ENCODE results near the gene SIPA1. TPM values are rescaled to one million over a fixed set of nuclear protein-coding genes. Genes with fewer than 3 reads are reported as not detected.

SIPA1 gene
- total RNA-seq, 2 experiments from 2014 or later = 146 to 150 TPM

DNA sequence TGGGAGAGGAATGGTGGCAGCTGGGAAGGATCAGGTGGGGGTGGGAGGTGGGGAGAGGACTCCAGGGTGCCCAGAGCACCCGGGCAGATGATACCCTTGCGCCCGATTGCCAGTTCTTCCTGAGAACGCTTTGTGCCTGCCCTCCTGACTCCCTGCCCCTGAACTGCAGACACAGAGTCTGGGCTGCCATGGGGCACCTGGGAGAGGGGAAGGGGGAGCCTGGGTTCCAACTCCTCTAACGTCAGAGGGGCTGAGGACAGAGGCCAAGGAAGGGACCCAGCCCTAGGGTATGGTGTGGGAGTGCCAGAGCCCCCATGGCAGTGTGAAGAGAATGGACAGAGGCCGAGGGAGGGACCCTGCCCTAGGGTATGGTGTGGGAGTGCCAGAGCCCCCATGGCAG is 41.4 kb upstream of the SIPA1 start:
- peaks cover 10% of the 10 kb centered on the region for H3K4me1 Mint-ChIP-seq (ENCODE audit: low read depth)
- H3K27ac Mint-ChIP-seq = no peak overlapping the region
- intact Hi-C loops (cut with micrococcal nuclease) = no loop called here

DNA sequence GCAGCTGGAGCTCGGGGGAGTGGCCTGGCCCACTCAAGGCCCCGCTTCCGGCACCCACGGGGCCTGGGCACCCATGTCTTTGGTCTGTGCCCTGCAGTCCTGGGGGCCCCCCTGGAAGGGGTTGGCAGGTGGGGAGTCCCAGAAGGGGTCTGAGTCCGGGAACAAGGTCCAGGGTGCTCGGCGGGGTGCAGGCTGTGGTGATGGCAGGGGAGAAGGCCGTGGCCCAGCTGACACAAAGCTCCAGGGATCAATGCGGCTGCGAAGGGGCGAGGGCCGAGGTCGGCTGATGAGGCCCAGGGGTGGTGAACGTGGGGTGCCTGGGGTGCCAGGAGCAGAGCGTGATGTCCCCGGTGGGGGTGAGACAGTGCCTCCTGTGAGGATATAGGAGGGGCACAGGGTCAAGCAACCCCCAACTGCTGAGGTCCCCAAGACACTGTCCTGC is 39.6 kb upstream of the SIPA1 start:
- DNase-seq = no peak
- intact Hi-C loops (cut with micrococcal nuclease) = no loop called here
- no peak overlapping the region for H3K27ac Mint-ChIP-seq
- H3K36me3 Mint-ChIP-seq (ENCODE audit: low read depth) = peaks cover 2% of the 10 kb centered on the region
- H3K27me3 Mint-ChIP-seq (ENCODE audit: low read depth) = no peaks in the 10 kb centered on the region
- peaks cover 10% of the 10 kb centered on the region for H3K4me1 Mint-ChIP-seq (ENCODE audit: low read depth)
- H3K9me3 Mint-ChIP-seq = no peaks in the 10 kb centered on the region
- CTCF ChIA-PET = interaction anchor here (0.8 to 1.5 kb wide), 2 partner anchors 9 to 57 kb away, joined by 3 read pairs; no protein-coding TSS in a partner anchor
- H3K4me3 Mint-ChIP-seq = no peak overlapping the region

More for the DNA sequence above, 41.4 kb upstream of the SIPA1 start:
- H3K4me3 Mint-ChIP-seq = no peak overlapping the region
- H3K36me3 Mint-ChIP-seq (ENCODE audit: low read depth) = peaks cover 2% of the 10 kb centered on the region
- DNase-seq = no peak
- CTCF ChIA-PET = interaction anchor here (1.3 kb wide), 1 partner anchor 56 kb away, joined by 8 read pairs; no protein-coding TSS in a partner anchor
- no peaks in the 10 kb centered on the region for H3K9me3 Mint-ChIP-seq
- H3K27me3 Mint-ChIP-seq (ENCODE audit: low read depth) = no peaks in the 10 kb centered on the region

DNA sequence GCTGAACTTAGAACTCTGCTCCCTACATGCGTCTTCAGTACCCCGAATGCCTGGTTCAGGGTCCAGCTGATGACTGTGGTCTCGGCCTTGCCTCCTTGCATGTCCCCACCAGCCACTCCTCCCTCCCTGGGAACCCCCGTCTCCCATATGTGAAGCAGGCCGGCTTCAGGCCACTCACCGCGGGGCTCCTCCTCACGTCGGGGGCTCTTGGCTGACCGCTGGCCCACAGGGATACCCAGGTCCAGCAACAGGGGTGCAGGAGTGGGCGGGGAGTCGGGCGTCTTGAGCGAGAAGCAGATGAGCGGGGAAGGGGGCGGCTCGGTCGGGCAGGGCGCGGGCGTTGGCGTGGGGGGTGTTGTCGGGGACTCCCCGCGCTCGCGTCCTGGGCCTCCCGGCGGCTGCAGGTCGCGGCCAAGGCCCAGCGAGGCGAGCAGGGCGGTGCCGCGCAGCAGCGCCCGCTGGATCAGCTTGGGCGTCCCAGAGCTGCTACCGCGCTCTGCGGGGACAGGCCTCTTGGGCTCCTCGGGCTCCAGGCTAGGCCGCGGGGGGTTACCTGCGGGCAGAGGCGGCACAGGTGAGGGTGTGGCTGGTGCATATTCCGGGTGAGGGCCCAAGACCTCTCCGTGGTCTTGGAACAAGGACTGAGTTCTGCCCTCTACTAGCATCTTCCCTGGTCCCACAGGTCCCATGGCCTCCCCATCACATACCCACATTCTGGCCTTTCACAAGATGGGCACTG is 38.5 kb upstream of the SIPA1 start:
- H3K27ac Mint-ChIP-seq = no peak overlapping the region
- no peak for DNase-seq
- intact Hi-C loops (cut with micrococcal nuclease) = no loop called here
- no peaks in the 10 kb centered on the region for H3K9me3 Mint-ChIP-seq
- no peaks in the 10 kb centered on the region for H3K27me3 Mint-ChIP-seq (ENCODE audit: low read depth)
- CTCF ChIA-PET = no interaction called here
- H3K36me3 Mint-ChIP-seq (ENCODE audit: low read depth) = peaks cover 2% of the 10 kb centered on the region
- no peak overlapping the region for H3K4me3 Mint-ChIP-seq
- H3K4me1 Mint-ChIP-seq (ENCODE audit: low read depth) = peaks cover 10% of the 10 kb centered on the region

DNA sequence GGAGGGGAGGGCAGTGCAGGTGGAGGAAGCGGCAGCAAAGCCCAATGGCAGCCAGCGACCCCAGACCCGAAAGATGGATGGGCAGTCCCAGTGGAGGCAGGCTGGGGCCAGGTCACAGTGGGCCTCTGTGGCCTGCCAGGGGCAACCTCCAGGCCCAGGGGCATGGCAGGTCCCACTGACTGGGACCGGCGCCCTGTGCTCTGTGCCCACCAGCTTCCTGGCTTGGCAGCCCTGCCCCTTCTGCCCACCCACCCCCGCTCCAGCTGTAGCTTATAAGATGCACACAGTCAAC is 38.0 kb upstream of the SIPA1 start:
- DNase-seq = no peak
- CTCF ChIA-PET = no interaction called here
- Mint-ChIP-seq H3K4me3 (no peak overlapping the region), H3K36me3 (ENCODE audit: low read depth) (peaks cover 2% of the 10 kb centered on the region), H3K9me3 (no peaks in the 10 kb centered on the region), H3K4me1 (ENCODE audit: low read depth) (peaks cover 9% of the 10 kb centered on the region), H3K27me3 (ENCODE audit: low read depth) (no peaks in the 10 kb centered on the region), H3K27ac (no peak overlapping the region)
- intact Hi-C loops (cut with micrococcal nuclease) = no loop called here

DNA sequence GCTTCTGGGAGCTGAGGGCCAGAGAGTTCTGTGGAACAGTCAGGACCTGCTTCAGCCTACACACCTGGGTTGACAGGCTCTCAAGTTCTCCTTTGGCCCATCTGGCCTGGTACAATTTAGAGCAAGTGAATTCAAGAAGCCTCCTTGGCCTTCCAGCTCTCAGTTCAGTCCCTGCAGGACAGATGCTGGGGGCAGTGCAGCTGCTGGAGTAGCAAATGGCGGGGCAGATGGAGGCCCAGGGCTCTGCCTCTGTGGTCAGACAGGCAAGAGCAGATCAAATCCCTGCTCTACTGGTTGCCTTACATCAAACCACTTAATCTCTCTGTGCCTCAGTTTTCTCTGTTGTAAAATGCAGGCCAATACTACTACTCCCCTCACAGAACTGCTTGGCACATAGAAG is 33.6 kb upstream of the SIPA1 start:
- H3K36me3 Mint-ChIP-seq (ENCODE audit: low read depth) = peaks cover 5% of the 10 kb centered on the region

DNA sequence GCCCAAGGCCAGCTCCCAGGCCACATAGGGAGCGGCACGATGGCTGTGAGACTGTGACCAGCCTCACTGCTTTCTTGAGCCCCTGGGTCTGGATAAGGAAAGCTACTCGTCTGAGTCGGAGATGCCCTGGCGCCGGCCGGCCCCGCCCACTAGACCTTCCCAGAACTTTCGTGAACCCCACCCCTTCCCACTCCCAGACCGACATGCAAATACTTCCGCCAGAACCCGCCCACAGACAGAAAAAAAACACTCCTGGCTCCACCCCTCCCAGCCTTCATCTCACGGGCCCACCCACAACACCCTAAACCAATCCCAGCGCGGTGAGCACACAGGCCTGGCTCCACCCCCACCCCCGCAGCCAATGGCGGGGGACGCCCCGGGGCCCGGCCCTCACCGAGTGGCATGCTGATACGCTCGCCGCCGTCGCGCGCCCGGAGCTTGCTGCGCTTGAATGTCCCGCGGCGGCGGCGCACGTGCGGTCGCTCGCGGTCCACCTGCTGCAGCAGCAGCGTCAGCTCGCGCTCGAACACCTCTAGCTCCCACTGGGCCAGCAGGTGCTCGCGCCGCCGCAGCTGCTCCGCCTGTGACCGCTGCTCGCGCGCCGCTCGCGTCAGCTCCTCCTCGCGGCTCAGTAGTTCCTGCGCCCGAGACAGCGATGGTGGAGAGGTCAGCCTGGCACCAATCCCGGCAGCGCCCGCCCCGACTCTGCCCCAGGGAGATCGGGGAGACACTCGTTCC is 30.9 kb upstream of the SIPA1 start:
- Mint-ChIP-seq H3K27me3 (ENCODE audit: low read depth) (no peaks in the 10 kb centered on the region), H3K9me3 (no peaks in the 10 kb centered on the region), H3K4me1 (ENCODE audit: low read depth) (peaks cover 23% of the 10 kb centered on the region), H3K27ac (no peak overlapping the region), H3K36me3 (ENCODE audit: low read depth) (peaks cover 9% of the 10 kb centered on the region), H3K4me3 (no peak overlapping the region)
- DNase-seq = no peak
- intact Hi-C loops (cut with micrococcal nuclease) = no loop called here
- CTCF ChIA-PET = no interaction called here

More for the DNA sequence above, 33.6 kb upstream of the SIPA1 start:
- intact Hi-C loops (cut with micrococcal nuclease) = no loop called here
- H3K27ac Mint-ChIP-seq = no peak overlapping the region
- no peaks in the 10 kb centered on the region for H3K9me3 Mint-ChIP-seq
- no peak for DNase-seq
- H3K4me1 Mint-ChIP-seq (ENCODE audit: low read depth) = no peaks in the 10 kb centered on the region
- H3K27me3 Mint-ChIP-seq (ENCODE audit: low read depth) = no peaks in the 10 kb centered on the region
- CTCF ChIA-PET = interaction anchor here (1.6 to 1.7 kb wide), 2 partner anchors 10 to 63 kb away, joined by 4 to 6 read pairs; no protein-coding TSS in a partner anchor
- no peak overlapping the region for H3K4me3 Mint-ChIP-seq

DNA sequence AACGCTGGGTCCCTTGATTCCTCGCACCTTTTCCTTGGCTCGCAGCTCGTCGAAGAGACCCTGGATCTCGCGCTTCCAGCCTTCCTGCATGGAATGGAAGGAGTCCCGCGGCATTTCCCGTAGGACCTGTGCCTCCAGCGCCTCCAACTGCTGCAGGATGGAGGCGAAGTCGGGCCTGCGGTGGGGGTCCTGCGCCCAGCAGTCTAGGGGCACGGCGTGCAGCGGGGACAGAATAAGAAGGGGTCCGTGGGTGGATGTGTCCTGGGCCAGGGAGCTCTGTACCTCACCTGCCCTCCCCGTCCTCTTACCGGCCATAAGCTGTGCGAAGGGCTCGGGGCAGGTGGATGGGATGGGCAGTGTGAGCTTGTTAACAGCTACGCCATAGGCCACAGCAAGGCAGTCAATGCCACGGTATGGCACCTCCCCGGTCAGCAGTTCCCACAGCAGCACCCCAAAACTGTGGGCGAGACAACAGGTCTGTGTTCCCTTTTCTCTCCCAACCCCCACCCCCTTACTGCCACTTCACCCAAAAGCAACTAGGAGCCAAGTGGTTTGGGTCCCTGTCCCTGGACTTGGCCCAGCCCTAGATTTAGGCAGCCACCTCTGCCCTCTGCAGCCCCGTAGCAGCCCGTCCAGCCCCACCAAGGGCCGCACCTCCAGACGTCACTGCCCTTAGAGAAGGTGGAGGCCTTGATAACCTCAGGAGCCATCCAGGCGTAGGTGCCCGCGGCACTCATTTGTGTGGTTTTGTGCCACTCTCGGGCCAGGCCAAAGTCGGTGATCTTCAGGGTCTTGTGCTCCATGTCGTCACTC is 30.1 kb upstream of the SIPA1 start:
- no peak for DNase-seq
- intact Hi-C loops (cut with micrococcal nuclease) = no loop called here
- Mint-ChIP-seq H3K9me3 (no peaks in the 10 kb centered on the region), H3K27ac (no peak overlapping the region), H3K4me3 (no peak overlapping the region), H3K36me3 (ENCODE audit: low read depth) (peaks cover 13% of the 10 kb centered on the region), H3K4me1 (ENCODE audit: low read depth) (peaks cover 31% of the 10 kb centered on the region), H3K27me3 (ENCODE audit: low read depth) (no peaks in the 10 kb centered on the region)
- CTCF ChIA-PET = no interaction called here

DNA sequence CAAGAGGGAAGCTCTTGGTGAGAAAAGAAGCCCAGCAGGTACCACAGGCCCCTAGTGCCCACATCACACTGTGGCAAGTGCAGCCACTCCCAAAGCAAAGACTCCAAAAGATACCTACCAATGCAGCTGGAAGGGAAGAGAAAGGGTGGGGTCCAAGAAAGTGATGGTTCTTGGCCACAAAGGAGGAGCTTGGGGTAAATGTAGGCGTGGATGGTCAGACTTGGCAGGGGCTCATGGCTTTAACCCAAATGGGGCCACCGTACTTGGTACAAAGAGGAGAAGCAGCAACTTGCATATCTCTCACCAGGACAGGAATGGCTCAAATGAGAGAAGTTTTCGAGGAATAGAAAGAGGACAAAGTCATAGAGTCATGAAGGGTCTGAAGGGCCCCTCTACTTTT is 28.7 kb upstream of the SIPA1 start:
- Mint-ChIP-seq H3K9me3 (no peaks in the 10 kb centered on the region), H3K4me1 (ENCODE audit: low read depth) (peaks cover 35% of the 10 kb centered on the region), H3K27ac (no peak overlapping the region), H3K27me3 (ENCODE audit: low read depth) (no peaks in the 10 kb centered on the region), H3K36me3 (ENCODE audit: low read depth) (peaks cover 13% of the 10 kb centered on the region), H3K4me3 (no peak overlapping the region)
- CTCF ChIA-PET = no interaction called here
- no peak for DNase-seq
- intact Hi-C loops (cut with micrococcal nuclease) = no loop called here

DNA sequence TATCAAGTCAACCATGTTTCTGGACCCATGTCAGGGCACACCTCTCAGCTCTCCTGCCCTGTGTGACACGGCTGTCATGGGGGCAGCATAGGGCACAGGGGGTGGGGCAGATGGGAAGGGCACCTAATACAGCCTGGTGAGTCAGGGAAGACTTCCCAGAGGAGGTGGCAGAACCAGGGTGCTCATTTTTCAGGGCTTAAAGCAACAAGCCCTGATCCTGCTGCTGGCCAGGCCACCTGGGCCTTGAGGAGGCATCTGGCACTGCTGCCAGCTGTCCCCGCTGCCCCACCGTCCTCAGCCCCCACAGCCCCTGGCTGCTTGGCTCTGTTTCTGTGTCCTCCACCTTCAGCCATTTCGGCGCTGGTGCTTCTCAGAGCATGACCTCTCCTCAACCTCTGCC is 28.2 kb upstream of the SIPA1 start:
- Mint-ChIP-seq H3K9me3 (no peaks in the 10 kb centered on the region), H3K4me3 (no peak overlapping the region), H3K27me3 (ENCODE audit: low read depth) (no peaks in the 10 kb centered on the region), H3K4me1 (ENCODE audit: low read depth) (peaks cover 35% of the 10 kb centered on the region), H3K27ac (peak overlapping the region; percentile 64), H3K36me3 (ENCODE audit: low read depth) (peaks cover 13% of the 10 kb centered on the region)
- DNase-seq = no peak
- CTCF ChIA-PET = no interaction called here
- intact Hi-C loops (cut with micrococcal nuclease) = no loop called here

DNA sequence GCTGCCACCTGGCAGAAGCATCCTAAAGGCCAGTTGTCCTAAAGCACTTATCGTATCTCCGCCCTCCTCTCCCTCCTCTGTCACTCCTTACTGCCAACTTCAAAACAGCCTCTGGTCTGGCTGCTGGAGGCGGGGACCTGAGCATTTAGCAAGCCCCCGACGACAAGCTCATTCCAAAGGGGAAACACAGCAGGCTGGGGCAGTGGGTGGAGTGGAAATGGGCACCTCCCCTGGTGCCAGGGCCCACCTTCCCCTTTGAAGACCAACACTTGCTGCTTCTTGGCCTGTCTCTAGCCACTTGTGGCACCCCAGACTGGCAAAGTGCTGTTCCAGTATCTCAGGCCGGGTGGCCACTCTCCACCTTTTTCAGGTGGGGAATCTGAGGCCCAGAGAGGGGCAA is 27.5 kb upstream of the SIPA1 start:
- H3K4me1 Mint-ChIP-seq (ENCODE audit: low read depth) = peaks cover 35% of the 10 kb centered on the region
- no peaks in the 10 kb centered on the region for H3K27me3 Mint-ChIP-seq (ENCODE audit: low read depth)
- no peak overlapping the region for H3K4me3 Mint-ChIP-seq
- peak overlapping the region; percentile 59 for H3K27ac Mint-ChIP-seq
- CTCF ChIA-PET = interaction anchor here (0.6 kb wide), 1 partner anchor 37 kb away, joined by 3 read pairs; no protein-coding TSS in a partner anchor
- DNase-seq = no peak
- H3K36me3 Mint-ChIP-seq (ENCODE audit: low read depth) = peaks cover 13% of the 10 kb centered on the region
- no peaks in the 10 kb centered on the region for H3K9me3 Mint-ChIP-seq
- intact Hi-C loops (cut with micrococcal nuclease) = no loop called here

DNA sequence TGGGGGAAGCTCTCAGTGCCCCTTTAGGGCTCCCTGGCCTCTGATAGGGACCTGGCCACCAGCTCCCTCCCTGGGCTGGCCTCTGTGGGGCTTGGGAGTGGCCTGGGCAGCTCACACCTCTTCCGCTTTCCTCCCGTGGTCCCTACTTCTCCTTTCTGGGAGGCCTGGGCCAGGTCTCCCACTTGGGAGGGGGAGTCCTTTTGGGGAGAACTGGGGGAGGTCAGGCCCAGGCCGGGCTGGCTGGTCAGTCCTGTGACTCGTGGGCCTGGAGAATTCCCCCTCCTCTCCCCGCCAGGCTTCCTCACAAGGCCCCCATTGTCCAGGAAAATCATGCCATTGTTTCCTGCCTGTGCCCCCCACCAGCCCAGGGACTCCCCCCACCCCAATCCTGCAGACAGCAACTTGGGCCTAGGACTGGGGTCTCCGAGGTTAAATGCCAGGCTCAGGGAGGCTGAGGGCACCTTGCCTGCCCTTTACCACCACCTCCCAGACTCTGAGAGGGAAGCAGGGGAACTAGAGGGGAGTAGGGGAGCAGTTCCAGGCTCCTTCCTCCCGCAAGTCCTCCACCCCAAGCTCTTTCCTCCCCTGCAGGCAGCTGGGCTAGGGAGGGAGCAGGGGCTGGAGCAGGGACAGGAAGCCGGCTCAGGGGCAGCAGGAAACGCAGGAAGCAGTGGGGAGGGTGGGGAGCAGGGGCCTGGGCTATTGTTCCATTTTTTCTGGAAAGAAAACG is 26.7 kb upstream of the SIPA1 start:
- no peak for DNase-seq
- Mint-ChIP-seq H3K9me3 (no peaks in the 10 kb centered on the region), H3K4me1 (ENCODE audit: low read depth) (peaks cover 35% of the 10 kb centered on the region), H3K27ac (peak overlapping the region; percentile 59), H3K36me3 (ENCODE audit: low read depth) (peaks cover 10% of the 10 kb centered on the region), H3K4me3 (no peak overlapping the region), H3K27me3 (ENCODE audit: low read depth) (no peaks in the 10 kb centered on the region)
- CTCF ChIA-PET = no interaction called here
- intact Hi-C loops (cut with micrococcal nuclease) = no loop called here
